H9 (cell line): ENCODE data around the gene RUNX1. TPM values are rescaled to one million over a fixed set of nuclear protein-coding genes. Genes with fewer than 3 reads are reported as not detected.

Source experiments
- DNase-seq: peaks from one replicate; pipeline ENCODE4 v3.0.0-alpha.2; 2017
- H2AFZ ChIP-seq: one replicate; pipeline ENCODE4 v1.6.1; 2013; ENCODE audit warnings: mild to moderate bottlenecking, low read length, control low read depth, moderate library complexity
- H2AK5ac ChIP-seq: 2 replicates; pipeline ENCODE4 v1.6.1; 2013; ENCODE audit warnings: low read length, control low read depth, mixed read lengths; ENCODE audit not compliant: insufficient read length
- H2BK120ac ChIP-seq: one replicate; pipeline ENCODE4 v1.6.1; 2013; ENCODE audit warnings: low read depth, mild to moderate bottlenecking, low read length, control low read depth, inconsistent platforms; ENCODE audit not compliant: poor library complexity, severe bottlenecking
- H2BK12ac ChIP-seq: 2 replicates; pipeline ENCODE4 v1.6.1; 2013; ENCODE audit warnings: low read length, control low read depth, mixed read lengths, low read depth; ENCODE audit not compliant: insufficient read length
- H2BK15ac ChIP-seq: 2 replicates; pipeline ENCODE4 v1.6.1; 2013; ENCODE audit warnings: low read depth, low read length, control low read depth
- H2BK20ac ChIP-seq: one replicate; pipeline ENCODE4 v1.6.1; 2013; ENCODE audit warnings: low read depth, mild to moderate bottlenecking, low read length, control low read depth, inconsistent platforms; ENCODE audit not compliant: poor library complexity, severe bottlenecking
- H2BK5ac ChIP-seq: 2 replicates; pipeline ENCODE4 v1.6.1; 2013; ENCODE audit warnings: low read length, control low read depth, mixed read lengths; ENCODE audit not compliant: insufficient read length
- H3K14ac ChIP-seq: 2 replicates; pipeline ENCODE4 v1.6.1; 2013; ENCODE audit warnings: low read length, control low read depth; ENCODE audit not compliant: insufficient read depth
- H3K18ac ChIP-seq: 2 replicates; pipeline ENCODE4 v1.6.1; 2013; ENCODE audit warnings: low read depth, mild to moderate bottlenecking, mixed read lengths, low read length, control low read depth; ENCODE audit not compliant: insufficient read length
- H3K23ac ChIP-seq: 2 replicates; pipeline ENCODE4 v1.6.1; 2013; ENCODE audit warnings: low read length, control low read depth, mixed read lengths, low read depth; ENCODE audit not compliant: insufficient read length
- H3K23me2 ChIP-seq: 2 replicates; pipeline ENCODE4 v1.6.1; 2013; ENCODE audit warnings: low read depth, mild to moderate bottlenecking, mixed read lengths, low read length, control low read depth; ENCODE audit not compliant: insufficient read length, poor library complexity, severe bottlenecking
- H3K27ac ChIP-seq: 2 replicates; pipeline ENCODE4 v1.5.1; 2013; ENCODE audit warnings: low read length, control low read depth, mixed read lengths, low read depth; ENCODE audit not compliant: insufficient read length
- H3K27me3 ChIP-seq: 2 replicates; pipeline ENCODE4 v1.6.1; 2013; ENCODE audit warnings: low read length, control low read depth, inconsistent platforms; ENCODE audit not compliant: insufficient read depth
- H3K4ac ChIP-seq: 2 replicates; pipeline ENCODE4 v1.6.1; 2013; ENCODE audit warnings: low read depth, mild to moderate bottlenecking, control low read depth, inconsistent platforms, low read length, moderate library complexity
- H3K4me1 ChIP-seq: 2 replicates; pipeline ENCODE4 v1.6.1; 2013; ENCODE audit warnings: low read length, control low read depth, inconsistent platforms; ENCODE audit not compliant: insufficient read depth
- H3K4me2 ChIP-seq: 2 replicates; pipeline ENCODE4 v1.6.1; 2013; ENCODE audit warnings: low read length, control low read depth, mixed read lengths; ENCODE audit not compliant: insufficient read length, insufficient read depth
- H3K56ac ChIP-seq: 2 replicates; pipeline ENCODE4 v1.6.1; 2013; ENCODE audit warnings: low read depth, mild to moderate bottlenecking, mixed read lengths, low read length, control low read depth; ENCODE audit not compliant: insufficient read length
- H3K79me1 ChIP-seq: 2 replicates; pipeline ENCODE4 v1.6.1; 2013; ENCODE audit warnings: low read depth, mild to moderate bottlenecking, moderate library complexity, low read length, control low read depth, inconsistent platforms; ENCODE audit not compliant: insufficient read depth, poor library complexity, severe bottlenecking
- H3K79me2 ChIP-seq: 2 replicates; pipeline ENCODE4 v1.6.1; 2013; ENCODE audit warnings: low read length, control low read depth, inconsistent platforms; ENCODE audit not compliant: insufficient read depth
- H3K9ac ChIP-seq: 2 replicates; pipeline ENCODE4 v1.6.1; 2013; ENCODE audit warnings: low read length, control low read depth, mixed read lengths; ENCODE audit not compliant: insufficient read length; ENCODE audit errors: extremely low read depth
- H3K9me3 ChIP-seq: one replicate; pipeline ENCODE4 v1.6.1; 2013; ENCODE audit warnings: low read depth, low read length, inconsistent platforms; ENCODE audit not compliant: control insufficient read depth
- H3T11ph ChIP-seq: one replicate; pipeline ENCODE4 v1.6.1; 2013; ENCODE audit warnings: mild to moderate bottlenecking, low read length, control low read depth, inconsistent platforms
- H4K20me1 ChIP-seq: one replicate; pipeline ENCODE4 v1.6.1; 2013; ENCODE audit not compliant: control insufficient read depth, insufficient read length, insufficient read depth
- H4K5ac ChIP-seq: 2 replicates; pipeline ENCODE4 v1.6.1; 2013; ENCODE audit warnings: low read depth, mild to moderate bottlenecking, mixed read lengths, low read length, control low read depth; ENCODE audit not compliant: insufficient read length
- H4K8ac ChIP-seq: replicated peaks from 2 replicates; pipeline ENCODE4 v1.6.1; 2013; ENCODE audit warnings: low read length, control low read depth, mixed read lengths, low read depth; ENCODE audit not compliant: insufficient read length
- H4K91ac ChIP-seq: 2 replicates; pipeline ENCODE4 v1.6.1; 2013; ENCODE audit warnings: low read depth, mild to moderate bottlenecking, moderate library complexity, mixed read lengths, low read length, control low read depth; ENCODE audit not compliant: insufficient read length
- H3K27ac Mint-ChIP-seq, 3 experiments: 2 replicates in 2 of 3; 3 replicates in 1 of 3; pipeline ENCODE4 v1.8.0; 2020 to 2021; ENCODE audit warnings: mixed read lengths in 3 of 3, mild to moderate bottlenecking in 1 of 3, moderate library complexity in 1 of 3
- H3K27me3 Mint-ChIP-seq: 2 replicates; pipeline ENCODE4 v1.8.0; 2021; ENCODE audit warnings: low read depth, mild to moderate bottlenecking, moderate library complexity, mixed read lengths
- H3K36me3 Mint-ChIP-seq, 3 experiments: 2 replicates in 2 of 3; 3 replicates in 1 of 3; pipeline ENCODE4 v1.8.0; 2020 to 2021; ENCODE audit warnings: low read depth in 3 of 3, mixed read lengths in 3 of 3; ENCODE audit not compliant: insufficient read depth in 1 of 3
- H3K4me1 Mint-ChIP-seq, 2 experiments: 2 replicates each; pipeline ENCODE4 v1.8.0; 2020; ENCODE audit warnings: mixed read lengths in 2 of 2
- H3K4me3 Mint-ChIP-seq, 2 experiments: 2 replicates in 1 of 2; 3 replicates in 1 of 2; pipeline ENCODE4 v1.8.0; 2020 to 2021; ENCODE audit warnings: mild to moderate bottlenecking in 2 of 2, mixed read lengths in 2 of 2, moderate library complexity in 1 of 2
- H3K9me3 Mint-ChIP-seq, 2 experiments: 2 replicates in 1 of 2; 3 replicates in 1 of 2; pipeline ENCODE4 v1.8.0; 2020; ENCODE audit warnings: mild to moderate bottlenecking in 2 of 2, mixed read lengths in 2 of 2, moderate library complexity in 1 of 2
- WGBS: extraction: QIAGEN DNeasy Blood & Tissue Kit; methylation state at CpG from one replicate; pipeline ENCODE4 v1.1.7; 2013; ENCODE audit warnings: missing lambda C conversion rate, low lambda C conversion rate, mixed read lengths; ENCODE audit not compliant: insufficient read length; ENCODE audit errors: extremely low coverage; 5-methylcytosine and 5-hydroxymethylcytosine counted together
- total RNA-seq: library from RNA; stranded (reverse); gene quantifications from 2 replicates; pipeline ENCODE4 v1.2.1, GENCODE V29; 2021
- TF ChIP-seq, protein P1 (sequence below): fragments of 200-600 bp; sonication (generic); conservative IDR thresholded peaks from 3 replicates; pipeline ENCODE4 v1.8.0; 2021; ENCODE audit warnings: antibody characterized with exemption, mild to moderate bottlenecking

RUNX1 gene
- total RNA-seq, 1 experiment from 2014 or later, result 0.72 TPM

DNA sequence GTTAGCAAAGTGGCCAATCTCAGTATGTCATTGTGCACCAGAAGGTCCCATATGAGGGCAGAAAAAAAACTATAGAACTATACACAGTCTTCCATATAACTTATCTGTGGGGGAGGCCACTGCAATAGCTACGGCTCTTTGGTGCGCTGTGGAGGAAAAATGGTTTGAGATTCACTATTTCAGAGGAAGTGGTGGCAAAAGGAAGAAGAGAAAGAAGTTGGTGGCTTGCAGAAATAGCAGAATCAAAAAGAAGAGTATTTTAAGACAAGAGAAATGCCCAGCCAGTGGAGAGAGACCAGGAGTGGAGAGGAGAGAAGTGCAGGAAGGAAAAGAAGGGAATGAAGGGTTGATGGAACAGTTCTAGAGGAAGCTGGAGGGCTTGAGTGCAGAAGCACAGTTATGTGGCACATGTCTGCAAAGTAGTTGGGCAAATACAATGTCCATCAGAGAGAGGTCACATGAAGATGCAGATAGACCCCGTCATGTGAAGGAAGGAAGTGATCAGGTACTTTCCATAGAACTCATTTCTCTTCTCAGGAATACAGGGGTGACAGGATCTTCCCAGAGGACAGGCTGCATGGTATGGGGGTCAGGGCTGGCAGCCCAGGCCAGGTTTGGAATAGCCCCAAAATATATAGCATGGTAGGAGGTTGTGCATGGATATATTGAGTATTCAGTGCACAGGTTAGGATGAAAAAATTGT lies 64.6 kb downstream of the RUNX1 start:
- TF ChIP-seq, protein P1, sequence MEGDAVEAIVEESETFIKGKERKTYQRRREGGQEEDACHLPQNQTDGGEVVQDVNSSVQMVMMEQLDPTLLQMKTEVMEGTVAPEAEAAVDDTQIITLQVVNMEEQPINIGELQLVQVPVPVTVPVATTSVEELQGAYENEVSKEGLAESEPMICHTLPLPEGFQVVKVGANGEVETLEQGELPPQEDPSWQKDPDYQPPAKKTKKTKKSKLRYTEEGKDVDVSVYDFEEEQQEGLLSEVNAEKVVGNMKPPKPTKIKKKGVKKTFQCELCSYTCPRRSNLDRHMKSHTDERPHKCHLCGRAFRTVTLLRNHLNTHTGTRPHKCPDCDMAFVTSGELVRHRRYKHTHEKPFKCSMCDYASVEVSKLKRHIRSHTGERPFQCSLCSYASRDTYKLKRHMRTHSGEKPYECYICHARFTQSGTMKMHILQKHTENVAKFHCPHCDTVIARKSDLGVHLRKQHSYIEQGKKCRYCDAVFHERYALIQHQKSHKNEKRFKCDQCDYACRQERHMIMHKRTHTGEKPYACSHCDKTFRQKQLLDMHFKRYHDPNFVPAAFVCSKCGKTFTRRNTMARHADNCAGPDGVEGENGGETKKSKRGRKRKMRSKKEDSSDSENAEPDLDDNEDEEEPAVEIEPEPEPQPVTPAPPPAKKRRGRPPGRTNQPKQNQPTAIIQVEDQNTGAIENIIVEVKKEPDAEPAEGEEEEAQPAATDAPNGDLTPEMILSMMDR, result no peak
- Histone ChIP-seq H3T11ph (no peak overlapping the region), H3K79me1 (no peaks in the 10 kb centered on the region), H3K23me2 (no peaks in the 10 kb centered on the region), H3K14ac (no peak overlapping the region), H3K27me3 (no peaks in the 10 kb centered on the region), H3K18ac (no peak overlapping the region), H2BK5ac (no peak overlapping the region), H3K9ac (no peak overlapping the region), H4K5ac (peak overlapping the region; percentile 39), H2BK20ac (no peak overlapping the region), H2AK5ac (no peak overlapping the region), H3K56ac (no peak overlapping the region), H2BK12ac (no peak overlapping the region), H3K27ac (no peak overlapping the region), H2AFZ (no peak overlapping the region), H4K20me1 (no peaks in the 10 kb centered on the region), H3K79me2 (no peaks in the 10 kb centered on the region), H3K23ac (no peak overlapping the region), H3K9me3 (no peaks in the 10 kb centered on the region), H2BK120ac (no peak overlapping the region), H4K91ac (no peak overlapping the region), H3K4me1 (no peaks in the 10 kb centered on the region; the same call in 1 of the 2 replicates), H3K4ac (no peak overlapping the region), H3K4me2 (no peak overlapping the region), H4K8ac (no peak overlapping the region), H2BK15ac (no peak overlapping the region)
- Mint-ChIP-seq H3K27ac (no peak overlapping the region), H3K36me3 (no peaks in the 10 kb centered on the region), H3K27me3 (peaks cover 35% of the 10 kb centered on the region), H3K4me3 (no peak overlapping the region), H3K9me3 (no peaks in the 10 kb centered on the region; a peak in 1 of 5 replicates), H3K4me1 (peaks cover 8 to 18% of the 10 kb centered on the region in 2 experiments)
- no CpG with 5 or more reads among the region's 3 CpGs for WGBS
- DNase-seq, result no peak
